H1 (cell line): ENCODE results near the gene TCF7. TPM values are rescaled to one million over a fixed set of nuclear protein-coding genes. Genes with fewer than 3 reads are reported as not detected.
A peak's percentile ranks its signal among the peaks of the same experiment; 100 is the strongest.

ENCODE experiments used
- CTCF ChIA-PET: fragments of 300-600 bp; sonication (Branson Sonifier 250); formaldehyde crosslinking; loops from one replicate; lab custom pipeline; 2021; ENCODE audit not compliant: partially characterized antibody; lab: Charles Lee
- POLR2A ChIA-PET: fragments of 300-600 bp; sonication (Branson Sonifier 250); formaldehyde crosslinking; loops from one replicate; lab custom pipeline; 2021; ENCODE audit warnings: inconsistent platforms; ENCODE audit not compliant: partially characterized antibody; lab: Charles Lee
- DNase-seq, 2 experiments: peaks; one replicate each; pipeline versions ENCODE4 v3.0.0 to v3.0.0-alpha.2; 2010 to 2022; ENCODE audit warnings: low spot score in 2 of 2, low read depth in 1 of 2, mixed read lengths in 1 of 2
- FAIRE-seq: peaks from 2 replicates; lab custom pipeline; 2011; peaks lifted over from hg19 to GRCh38; lab: Jason Lieb, UNC
- H2AFZ ChIP-seq: 2 replicates; pipeline ENCODE4 v1.8.1; 2012; ENCODE audit warnings: low read length, inconsistent platforms
- H2AK5ac ChIP-seq: 2 replicates; pipeline ENCODE4 v1.6.1; 2013; ENCODE audit warnings: low read depth, low read length
- H2BK120ac ChIP-seq: replicated peaks from 2 replicates; pipeline ENCODE3; 2013; ENCODE audit warnings: low read depth, low read length, inconsistent platforms
- H2BK12ac ChIP-seq: 2 replicates; pipeline ENCODE4 v1.6.1; 2013; ENCODE audit warnings: low read depth, low read length
- H2BK15ac ChIP-seq: 2 replicates; pipeline ENCODE4 v1.6.1; 2013; ENCODE audit warnings: low read length
- H2BK20ac ChIP-seq: 2 replicates; pipeline ENCODE4 v1.6.1; 2013; ENCODE audit warnings: low read length
- H2BK5ac ChIP-seq: 2 replicates; pipeline ENCODE4 v1.6.1; 2013; ENCODE audit warnings: low read depth, low read length
- H3K14ac ChIP-seq: 2 replicates; pipeline ENCODE4 v1.6.1; 2013; ENCODE audit warnings: inconsistent platforms; ENCODE audit not compliant: insufficient read length
- H3K18ac ChIP-seq: 2 replicates; pipeline ENCODE4 v1.6.1; 2013; ENCODE audit warnings: low read length; ENCODE audit errors: extremely low read depth
- H3K23ac ChIP-seq: 2 replicates; pipeline ENCODE4 v1.6.1; 2013; ENCODE audit warnings: inconsistent platforms; ENCODE audit not compliant: insufficient read length
- H3K23me2 ChIP-seq: 2 replicates; pipeline ENCODE4 v1.6.1; 2013; ENCODE audit warnings: low read depth, low read length
- H3K27ac ChIP-seq: 2 replicates; pipeline ENCODE4 v1.6.1; 2011; ENCODE audit warnings: low read depth, low read length, inconsistent platforms
- H3K27me3 ChIP-seq, 4 experiments: replicated peaks in 1 of 4; 1 replicate in 1 of 4; 2 replicates in 3 of 4; pipeline versions ENCODE4 v1.6.1 to v1.8.1; 2011 to 2013; ENCODE audit warnings: low read length in 3 of 4, mild to moderate bottlenecking in 3 of 4, inconsistent platforms in 2 of 4, mixed read lengths in 2 of 4, moderate library complexity in 1 of 4; ENCODE audit not compliant: control insufficient read depth in 3 of 4, insufficient read depth in 3 of 4; ENCODE audit errors: extremely low read depth in 1 of 4
- H3K36me3 ChIP-seq, 4 experiments: 2 replicates each; pipeline versions ENCODE4 v1.6.1 to v1.8.1; 2011 to 2013; ENCODE audit warnings: mild to moderate bottlenecking in 4 of 4, low read length in 3 of 4, moderate library complexity in 2 of 4, control low read depth in 1 of 4, inconsistent platforms in 1 of 4; ENCODE audit not compliant: insufficient read depth in 4 of 4, control insufficient read depth in 2 of 4
- H3K4ac ChIP-seq: replicated peaks from 2 replicates; pipeline ENCODE3; 2013; ENCODE audit warnings: low read length, low read depth, mixed read lengths, inconsistent platforms; ENCODE audit not compliant: insufficient read length
- H3K4me1 ChIP-seq, 4 experiments: replicated peaks in 1 of 4; 1 replicate in 1 of 4; 2 replicates in 3 of 4; pipeline versions ENCODE4 v1.6.1 to v1.8.1; 2011 to 2013; ENCODE audit warnings: low read length in 3 of 4, inconsistent platforms in 2 of 4, mixed read lengths in 1 of 4; ENCODE audit not compliant: insufficient read depth in 4 of 4, control insufficient read depth in 3 of 4
- H3K4me2 ChIP-seq, 2 experiments: 2 replicates each; pipeline versions ENCODE4 v1.6.1 to v1.8.1; 2011 to 2013; ENCODE audit warnings: low read depth in 2 of 2, low read length in 2 of 2, control low read depth in 1 of 2, inconsistent platforms in 1 of 2, mild to moderate bottlenecking in 1 of 2; ENCODE audit not compliant: insufficient read depth in 1 of 2
- H3K4me3 ChIP-seq, 4 experiments: fragments of 200-600, 300-600 bp in 1 of 4; sonication (generic), shearing (Covaris generic), sonication (Bioruptor Twin) in 1 of 4; 2 replicates each; pipeline versions ENCODE4 v1.5.1 to v1.8.1; 2011 to 2016; ENCODE audit warnings: low read length in 4 of 4, low read depth in 3 of 4, control low read depth in 2 of 4, inconsistent platforms in 2 of 4, mild to moderate bottlenecking in 2 of 4, mixed read lengths in 1 of 4, moderate library complexity in 1 of 4; ENCODE audit not compliant: insufficient read depth in 2 of 4; ENCODE audit errors: extremely low read depth in 1 of 4
- H3K56ac ChIP-seq: replicated peaks from 2 replicates; pipeline ENCODE3; 2013; ENCODE audit warnings: low read depth, mild to moderate bottlenecking, mixed read lengths, low read length, inconsistent platforms; ENCODE audit not compliant: insufficient read length
- H3K79me1 ChIP-seq: 2 replicates; pipeline ENCODE4 v1.6.1; 2013; ENCODE audit warnings: low read depth, low read length, control low read depth
- H3K79me2 ChIP-seq, 2 experiments: 2 replicates each; pipeline versions ENCODE4 v1.6.1 to v1.8.1; 2012 to 2013; ENCODE audit warnings: low read length in 2 of 2, mild to moderate bottlenecking in 2 of 2, inconsistent platforms in 1 of 2; ENCODE audit not compliant: insufficient read depth in 2 of 2, control insufficient read depth in 1 of 2
- H3K9ac ChIP-seq, 4 experiments: replicated peaks in 1 of 4; 1 replicate in 1 of 4; 2 replicates in 3 of 4; pipeline versions ENCODE4 v1.6.1 to v1.8.1; 2011 to 2013; ENCODE audit warnings: low read depth in 3 of 4, low read length in 3 of 4, control low read depth in 2 of 4, mild to moderate bottlenecking in 2 of 4, moderate library complexity in 2 of 4, inconsistent platforms in 1 of 4; ENCODE audit errors: extremely low read depth in 1 of 4
- H3K9me3 ChIP-seq, 2 experiments: 2 replicates each; pipeline versions ENCODE4 v1.6.1 to v1.8.1; 2012 to 2013; ENCODE audit warnings: mild to moderate bottlenecking in 2 of 2, moderate library complexity in 2 of 2, control low read depth in 1 of 2, inconsistent platforms in 1 of 2, low read depth in 1 of 2, low read length in 1 of 2, mixed read lengths in 1 of 2; ENCODE audit not compliant: insufficient read depth in 2 of 2
- H4K20me1 ChIP-seq, 2 experiments: replicated peaks in 1 of 2; 2 replicates each; pipeline versions ENCODE3 to v1.8.1; 2011 to 2013; ENCODE audit warnings: inconsistent platforms in 2 of 2, low read length in 2 of 2, mild to moderate bottlenecking in 1 of 2; ENCODE audit not compliant: insufficient read depth in 2 of 2, control insufficient read depth in 1 of 2
- H4K5ac ChIP-seq: 2 replicates; pipeline ENCODE4 v1.6.1; 2013; ENCODE audit warnings: low read length, low read depth, mixed read lengths, inconsistent platforms; ENCODE audit not compliant: insufficient read length
- H4K8ac ChIP-seq: 2 replicates; pipeline ENCODE4 v1.8.0; 2013; ENCODE audit warnings: mild to moderate bottlenecking, moderate library complexity, low read length, inconsistent platforms; ENCODE audit not compliant: insufficient read depth; ENCODE audit errors: extremely low read depth
- H4K91ac ChIP-seq: replicated peaks from 2 replicates; pipeline ENCODE3; 2013; ENCODE audit warnings: low read length, mixed read lengths, inconsistent platforms; ENCODE audit not compliant: insufficient read length
- CREB1 ChIP-seq: IDR thresholded peaks from 2 replicates; pipeline ENCODE4 v1.6.1; 2012; ENCODE audit warnings: inconsistent platforms
- CTCF ChIP-seq, 3 experiments: IDR thresholded peaks; 1 replicate in 2 of 3; 2 replicates in 1 of 3; pipeline versions ENCODE4 v1.5.1 to v1.6.1; 2011; ENCODE audit warnings: low read length in 3 of 3, mild to moderate bottlenecking in 3 of 3, inconsistent platforms in 2 of 3, low read depth in 1 of 3, moderate library complexity in 1 of 3; ENCODE audit not compliant: insufficient read depth in 1 of 3; ENCODE audit errors: control extremely low read depth in 1 of 3
- EZH2 ChIP-seq: fragments of 200-600 bp; sonication (generic); IDR thresholded peaks from 2 replicates; pipeline ENCODE4 v1.7.1; 2012; ENCODE audit warnings: low read depth, mild to moderate bottlenecking, moderate library complexity, low read length, inconsistent platforms; ENCODE audit not compliant: severe bottlenecking
- JUN ChIP-seq: IDR thresholded peaks from 2 replicates; pipeline ENCODE4 v1.6.1; 2011; ENCODE audit warnings: low read depth, mild to moderate bottlenecking, improper control_type of control experiment, low read length
- RAD21 ChIP-seq, 2 experiments: IDR thresholded peaks in 1 of 2; conservative IDR thresholded peaks in 1 of 2; 2 replicates each; pipeline ENCODE4 v1.6.1; 2011; ENCODE audit warnings: low read depth in 2 of 2, low read length in 2 of 2, improper control_type of control experiment in 1 of 2, inconsistent platforms in 1 of 2, mild to moderate bottlenecking in 1 of 2, moderate library complexity in 1 of 2
- TEAD4 ChIP-seq: IDR thresholded peaks from 2 replicates; pipeline ENCODE4 v1.6.1; 2012; ENCODE audit warnings: low read depth, low read length, inconsistent platforms, mixed read lengths
- WGBS, 2 experiments: shearing (Covaris generic) in 1 of 2; methylation state at CpG; one replicate each; pipeline versions ENCODE4 v1.1.6 to v1.1.7; 2013 to 2015; ENCODE audit warnings: low lambda C conversion rate in 2 of 2, mixed read lengths in 2 of 2, inconsistent platforms in 1 of 2, low coverage in 1 of 2, missing lambda C conversion rate in 1 of 2; ENCODE audit not compliant: insufficient replicate concordance in 2 of 2, insufficient coverage in 1 of 2, insufficient read length in 1 of 2; ENCODE audit errors: extremely low coverage in 1 of 2, missing lambda C conversion rate in 1 of 2; 5-methylcytosine and 5-hydroxymethylcytosine counted together
- polyA plus RNA-seq, 7 experiments: library from polyadenylated mRNA; depleted of rRNA in 3 of 7; stranded (reverse) in 5 of 7; unstranded in 2 of 7; fragments of >200 nt in 5 of 7; fragments of 200-250 nt in 2 of 7; gene quantifications; 1 replicate in 5 of 7; 2 replicates in 1 of 7; 4 replicates in 1 of 7; pipeline versions ENCODE4 v1.2.1 to v1.2.3, GENCODE V29; 2011 to 2013; ENCODE audit warnings: missing spikeins in 2 of 7, mixed read lengths in 2 of 7
- total RNA-seq: library from RNA; stranded (reverse); fragmentation: NEBNext Ultra II Directional; extraction: Animal tissue kit (Norgen Biotek cat#: 25700); gene quantifications from 2 replicates; pipeline ENCODE4 v1.2.1, GENCODE V29; 2021

TCF7 gene
- total and polyA plus RNA-seq, 2 of the 8 experiments (the other 6 are each of a cell fraction or from before 2014, with no cell fraction given): 4.7 to 8.5 TPM

- Histone ChIP-seq H4K5ac (no peak overlapping the region), H3K56ac (no peak overlapping the region), H3K79me1 (no peaks in the 10 kb centered on the region; the same call in 1 of the 2 replicates), H4K91ac (no peak overlapping the region), H4K8ac (peak overlapping the region; percentile 54; the same call in 1 of the 2 replicates), H2BK5ac (no peak overlapping the region), H3K14ac (no peak overlapping the region), H3K9me3 (no peaks in the 10 kb centered on the region), H2BK12ac (no peak overlapping the region), H3K4me2 (no peak overlapping the region), H3K27ac (no peak overlapping the region), H2BK15ac (0 out of 2 replicates have a peak overlapping the region, but pooled peaks have one; percentile 76), H3K23me2 (no peaks in the 10 kb centered on the region; the same call in 1 of the 2 replicates), H2BK120ac (no peak overlapping the region), H3K4me1 (no peaks in the 10 kb centered on the region), H3K4ac (no peak overlapping the region), H3K9ac (no peak overlapping the region), H3K27me3 (no peaks in the 10 kb centered on the region), H2AFZ (peak overlapping the region; percentile 72; the same call in 1 of the 2 replicates), H3K18ac (no peak overlapping the region), H3K36me3 (no peaks in the 10 kb centered on the region), H2BK20ac (no peak overlapping the region), H4K20me1 (peaks cover 0 to 4% of the 10 kb centered on the region in 2 experiments), H3K23ac (no peak overlapping the region), H2AK5ac (no peak overlapping the region), H3K79me2 (no peaks in the 10 kb centered on the region), H3K4me3 (no peak overlapping the region)
- no peak for TF ChIP-seq EZH2
- TF ChIP-seq CREB1: 0 out of 2 replicates have a peak, but pooled peaks have one; percentile 25
- peak; percentile 93 to 97 (median 97) for TF ChIP-seq CTCF (IDR thresholded peaks at IDR 0.05; ENCODE audit: control extremely low read depth in 1 of 3, insufficient read depth in 1 of 3, low read depth in 1 of 3, low read length in 3 of 3)
- no peak for TF ChIP-seq TEAD4
- peak; percentile 92 to 94 for TF ChIP-seq RAD21 (IDR thresholded peaks at IDR 0.05 in 1 of 2, conservative IDR thresholded peaks at IDR 0.05 in 1 of 2; ENCODE audit: low read depth in 2 of 2, low read length in 2 of 2)
- no peak for TF ChIP-seq JUN
- WGBS, 2 experiments: 56% methylated on average over 11 of the region's 11 CpGs; no CpG with 5 or more reads in 1 of the 2 experiments
- ChIA-PET CTCF (interaction anchor here (0.6 to 10.1 kb wide), 39 partner anchors 10 to 556 kb away, joined by 3 to 120 read pairs (median 4); no protein-coding TSS in a partner anchor), POLR2A (interaction anchor here (1.1 to 5.8 kb wide), 5 partner anchors 8 to 105 kb away, joined by 3 to 50 read pairs (median 7); partner anchors contain the start of genes PPP2CA and SKP1)
- DNase-seq (peak; percentile 38 to 90), FAIRE-seq (peak; percentile 48)
Measured at GRCh38 chr5:134184155-134185135, 70.0 kb downstream of the TCF7 start.
